K562 (cell line): ENCODE results near the gene TRMT112. TPM values are rescaled to one million over a fixed set of nuclear protein-coding genes. Genes with fewer than 3 reads are reported as not detected.

ENCODE experiments used
- AFF1 ChIP-seq, 2 experiments: fragments of 450-650 bp; IDR thresholded peaks; 2 replicates each; pipeline ENCODE4 v1.6.1; 2018; ENCODE audit warnings: mild to moderate bottlenecking in 2 of 2, low read depth in 1 of 2; ENCODE audit not compliant: partially characterized antibody in 2 of 2
- ARHGAP35 ChIP-seq: fragments of 450-650 bp; IDR thresholded peaks from 2 replicates; pipeline ENCODE4 v1.6.1; 2018; ENCODE audit not compliant: partially characterized antibody
- ETV5 ChIP-seq: sonication (generic); formaldehyde crosslinking; IDR thresholded peaks from 2 replicates; pipeline ENCODE4 v1.4.0; 2020; ENCODE audit warnings: low read depth, mild to moderate bottlenecking, missing genetic modification reagents
- FOXK1 ChIP-seq: sonication (generic); formaldehyde crosslinking; IDR thresholded peaks from 2 replicates; pipeline ENCODE4 v1.8.0; 2022; ENCODE audit warnings: missing genetic modification reagents, mild to moderate bottlenecking, borderline replicate concordance
- GTF2E2 ChIP-seq: fragments of 200-800 bp; sonication (Bioruptor generic); IDR thresholded peaks from 2 replicates; pipeline ENCODE4 v1.6.1; 2016; ENCODE audit warnings: missing genetic modification characterization, missing compliant biosample characterization
- HDAC3 ChIP-seq: fragments of 450-650 bp; IDR thresholded peaks from 2 replicates; pipeline ENCODE4 v1.6.1; 2018; ENCODE audit warnings: borderline replicate concordance, mild to moderate bottlenecking, moderate library complexity; ENCODE audit not compliant: partially characterized antibody
- ILF3 ChIP-seq: fragments of 450-650 bp; IDR thresholded peaks from 2 replicates; pipeline ENCODE4 v1.6.1; 2018; ENCODE audit warnings: antibody characterized with exemption, mild to moderate bottlenecking, moderate library complexity, borderline replicate concordance
- KDM5B ChIP-seq: fragments of 200-600 bp; sonication (generic); IDR thresholded peaks from 2 replicates; pipeline ENCODE4 v1.6.1; 2012; ENCODE audit warnings: low read depth, mild to moderate bottlenecking, moderate library complexity, low read length, control low read depth, inconsistent platforms; ENCODE audit not compliant: insufficient replicate concordance
- MLLT1 ChIP-seq, 2 experiments: fragments of 450-650 bp; IDR thresholded peaks; 2 replicates each; pipeline ENCODE4 v1.6.1; 2016
- MNT ChIP-seq, 2 experiments: fragments of 450-650 bp; conservative IDR thresholded peaks; 2 replicates each; pipeline ENCODE4 v1.6.1; 2017; ENCODE audit warnings: mild to moderate bottlenecking in 2 of 2, moderate library complexity in 2 of 2
- MTF1 ChIP-seq: fragments of 250-450 bp; sonication (Bioruptor Pico); IDR thresholded peaks from 2 replicates; pipeline ENCODE4 v1.9.0; 2021; ENCODE audit warnings: moderate library complexity, mild to moderate bottlenecking, inconsistent platforms, borderline replicate concordance
- SAFB ChIP-seq: fragments of 200-400 bp; formaldehyde crosslinking; IDR thresholded peaks from 2 replicates; pipeline ENCODE4 v1.6.1; 2017; ENCODE audit warnings: low read depth, low read length, borderline replicate concordance
- SMC3 ChIP-seq: conservative IDR thresholded peaks from 2 replicates; pipeline ENCODE4 v1.6.1; 2011; ENCODE audit warnings: low read depth, low read length, improper control_type of control experiment; ENCODE audit not compliant: insufficient read depth
- TRIM24 ChIP-seq, 2 experiments: fragments of 450-650 bp; IDR thresholded peaks; 2 replicates each; pipeline ENCODE4 v1.6.1; 2016
- XRCC4 ChIP-seq: IDR thresholded peaks from one replicate; pipeline ENCODE4 v1.6.1; 2011; ENCODE audit not compliant: insufficient read depth, insufficient read length; ENCODE audit errors: extremely low read depth
- ZKSCAN3 ChIP-seq: fragments of 250-450 bp; sonication (Bioruptor Pico); IDR thresholded peaks from 2 replicates; pipeline ENCODE4 v1.4.0; 2020
- ZNF165 ChIP-seq: fragments of 250-450 bp; sonication (Bioruptor Pico); IDR thresholded peaks from 2 replicates; pipeline ENCODE4 v1.4.0; 2020; ENCODE audit warnings: borderline replicate concordance
- ZNF347 ChIP-seq: fragments of 450-650 bp; formaldehyde crosslinking; IDR thresholded peaks from 2 replicates; pipeline ENCODE4 v1.4.0; 2020; ENCODE audit warnings: low read depth, mild to moderate bottlenecking, moderate library complexity
- polyA plus RNA-seq, 8 experiments: library from polyadenylated mRNA; depleted of rRNA in 4 of 8; stranded (reverse) in 5 of 8; unstranded in 3 of 8; fragments of >200 nt; fragmentation: Nextera tagmentation in 2 of 8; fragmentation: Illumina TruSeq in 1 of 8; extraction: Ambion mirVana in 2 of 8; extraction: Trizol in 1 of 8; gene quantifications; 2 replicates each; pipeline versions ENCODE4 v1.2.1 to v1.2.3, GENCODE V29; 2011 to 2014; ENCODE audit warnings: inconsistent platforms in 1 of 8, missing spikeins in 1 of 8
- total RNA-seq, 7 experiments: library from RNA; depleted of rRNA in 6 of 7; stranded (reverse); fragments of >200 nt in 6 of 7; fragmentation: Illumina TruSeq in 2 of 7; extraction: Trizol in 2 of 7; gene quantifications; 2 replicates each; pipeline versions ENCODE4 v1.2.1 to v1.2.3, GENCODE V29; 2011 to 2021; ENCODE audit warnings: low replicate concordance in 1 of 7

Gene TRMT112
- total and polyA plus RNA-seq, 9 of the 15 experiments (the other 6 are each of a cell fraction or from before 2014, with no cell fraction given), result 162 to 444 (median 300) TPM

- no peak for TF ChIP-seq MLLT1 (IDR thresholded peaks at IDR 0.05)
- TF ChIP-seq AFF1 (IDR thresholded peaks at IDR 0.05; ENCODE audit: low read depth in 1 of 2, partially characterized antibody in 2 of 2), result peak; percentile 55
- peak; percentile 3 for TF ChIP-seq HDAC3
- TF ChIP-seq ZNF165 (CRISPR knock-in tag), result no peak
- no peak for TF ChIP-seq ARHGAP35
- TF ChIP-seq MTF1 (CRISPR knock-in tag), result no peak
- peak; percentile 25; the same call in 1 of the 2 replicates for TF ChIP-seq ILF3
- TF ChIP-seq XRCC4, result no peak
- peak; percentile 37 for TF ChIP-seq KDM5B
- TF ChIP-seq ZKSCAN3 (CRISPR knock-in tag), result no peak
- TF ChIP-seq TRIM24 (IDR thresholded peaks at IDR 0.05), result 0 out of 4 replicates have a peak, but pooled peaks of 1 of the 2 experiments have one; percentile 8
- TF ChIP-seq MNT (conservative IDR thresholded peaks at IDR 0.05), result no peak
- TF ChIP-seq ETV5 (CRISPR knock-in tag), result peak; percentile 95
- TF ChIP-seq SMC3, result 0 out of 2 replicates have a peak, but pooled peaks have one; percentile 1
- peak; percentile 53; the same call in 1 of the 2 replicates for TF ChIP-seq GTF2E2
- 0 out of 2 replicates have a peak, but pooled peaks have one; percentile 22 for TF ChIP-seq FOXK1 (CRISPR knock-in tag)
- no peak for TF ChIP-seq ZNF347 (CRISPR knock-in tag)
- TF ChIP-seq SAFB, result no peak
Measured at GRCh38 chr11:64268893-64269539, 48.3 kb downstream of the TRMT112 start (continued).
